Calu3 (cell line): ENCODE data around the gene NMT2. TPM values are rescaled to one million over a fixed set of nuclear protein-coding genes. Genes with fewer than 3 reads are reported as not detected.

Experiments used
- BruUV-seq: library from RNA; stranded (reverse); fragments of 400-500 nt; replicated peaks from 2 replicates; lab custom pipeline; 2021; lab: Mats Ljungman, UMichigan
- CTCF ChIA-PET: fragments of 300-600 bp; sonication (Branson Sonifier 250); formaldehyde crosslinking; loops from one replicate; lab custom pipeline; 2022; ENCODE audit warnings: antibody characterized with exemption; lab: Charles Lee
- DNase-seq: peaks from one replicate; pipeline ENCODE4 v3.0.0; 2022
- H3K27ac Mint-ChIP-seq: one replicate; pipeline ENCODE4 v1.8.0; 2022; ENCODE audit warnings: mixed read lengths; ENCODE audit not compliant: unreplicated experiment
- H3K27me3 Mint-ChIP-seq: one replicate; pipeline ENCODE4 v1.8.0; 2022; ENCODE audit warnings: mixed read lengths; ENCODE audit not compliant: unreplicated experiment
- H3K36me3 Mint-ChIP-seq: one replicate; pipeline ENCODE4 v1.8.0; 2022; ENCODE audit warnings: mild to moderate bottlenecking, moderate library complexity, mixed read lengths; ENCODE audit not compliant: insufficient read depth, unreplicated experiment
- H3K4me1 Mint-ChIP-seq: one replicate; pipeline ENCODE4 v1.8.0; 2022; ENCODE audit warnings: mild to moderate bottlenecking, low read depth, mixed read lengths; ENCODE audit not compliant: unreplicated experiment
- H3K4me3 Mint-ChIP-seq: one replicate; pipeline ENCODE4 v1.8.0; 2022; ENCODE audit warnings: mild to moderate bottlenecking, low read depth, moderate library complexity, mixed read lengths; ENCODE audit not compliant: unreplicated experiment
- H3K9me3 Mint-ChIP-seq: one replicate; pipeline ENCODE4 v1.8.0; 2022; ENCODE audit warnings: low read depth, mixed read lengths; ENCODE audit not compliant: unreplicated experiment
- intact Hi-C: fragments of 100-400 bp; cut with micrococcal nuclease; formaldehyde crosslinking; loops from one replicate; pipeline ENCODE4 v1.10.0; 2022; ENCODE audit not compliant: unreplicated experiment
- total RNA-seq: library from RNA; stranded (reverse); gene quantifications from 2 replicates; pipeline ENCODE4 v1.2.3, GENCODE V29; 2022
- TF ChIP-seq, protein P1 (sequence below): fragments of 200-600 bp; IDR thresholded peaks from one replicate; pipeline ENCODE4 v1.8.0; 2022; ENCODE audit warnings: antibody characterized with exemption; ENCODE audit not compliant: unreplicated experiment

The NMT2 gene
- total RNA-seq, 1 experiment from 2014 or later: 8.6 TPM

- intact Hi-C loops: no loop called here
- CTCF ChIA-PET: no interaction called here
- Mint-ChIP-seq H3K36me3 (peaks cover 5% of the 10 kb centered on the region), H3K9me3 (no peaks in the 10 kb centered on the region), H3K4me1 (peaks cover 27% of the 10 kb centered on the region), H3K27me3 (peaks cover 11% of the 10 kb centered on the region), H3K27ac (no peak overlapping the region), H3K4me3 (no peak overlapping the region)
- TF ChIP-seq, protein P1, sequence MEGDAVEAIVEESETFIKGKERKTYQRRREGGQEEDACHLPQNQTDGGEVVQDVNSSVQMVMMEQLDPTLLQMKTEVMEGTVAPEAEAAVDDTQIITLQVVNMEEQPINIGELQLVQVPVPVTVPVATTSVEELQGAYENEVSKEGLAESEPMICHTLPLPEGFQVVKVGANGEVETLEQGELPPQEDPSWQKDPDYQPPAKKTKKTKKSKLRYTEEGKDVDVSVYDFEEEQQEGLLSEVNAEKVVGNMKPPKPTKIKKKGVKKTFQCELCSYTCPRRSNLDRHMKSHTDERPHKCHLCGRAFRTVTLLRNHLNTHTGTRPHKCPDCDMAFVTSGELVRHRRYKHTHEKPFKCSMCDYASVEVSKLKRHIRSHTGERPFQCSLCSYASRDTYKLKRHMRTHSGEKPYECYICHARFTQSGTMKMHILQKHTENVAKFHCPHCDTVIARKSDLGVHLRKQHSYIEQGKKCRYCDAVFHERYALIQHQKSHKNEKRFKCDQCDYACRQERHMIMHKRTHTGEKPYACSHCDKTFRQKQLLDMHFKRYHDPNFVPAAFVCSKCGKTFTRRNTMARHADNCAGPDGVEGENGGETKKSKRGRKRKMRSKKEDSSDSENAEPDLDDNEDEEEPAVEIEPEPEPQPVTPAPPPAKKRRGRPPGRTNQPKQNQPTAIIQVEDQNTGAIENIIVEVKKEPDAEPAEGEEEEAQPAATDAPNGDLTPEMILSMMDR: no peak
- DNase-seq: no peak
- BruUV-seq: no TSS peak
Measured at GRCh38 chr10:15197276-15197675, 28.8 kb upstream of the NMT2 start.

GRCh38 chr10:15196021-15196834 lies 27.7 kb upstream of the NMT2 start:
- no TSS peak for BruUV-seq
- intact Hi-C loops: no loop called here
- no peak for DNase-seq
- TF ChIP-seq, protein P1: no peak
- Mint-ChIP-seq H3K4me3 (no peak overlapping the region), H3K27me3 (peaks cover 11% of the 10 kb centered on the region), H3K27ac (no peak overlapping the region), H3K36me3 (no peaks in the 10 kb centered on the region), H3K9me3 (no peaks in the 10 kb centered on the region), H3K4me1 (peaks cover 17% of the 10 kb centered on the region)
- CTCF ChIA-PET: interaction anchor here (0.6 kb wide), 1 partner anchor 90 kb away, joined by 4 read pairs; no protein-coding TSS in a partner anchor

DNA sequence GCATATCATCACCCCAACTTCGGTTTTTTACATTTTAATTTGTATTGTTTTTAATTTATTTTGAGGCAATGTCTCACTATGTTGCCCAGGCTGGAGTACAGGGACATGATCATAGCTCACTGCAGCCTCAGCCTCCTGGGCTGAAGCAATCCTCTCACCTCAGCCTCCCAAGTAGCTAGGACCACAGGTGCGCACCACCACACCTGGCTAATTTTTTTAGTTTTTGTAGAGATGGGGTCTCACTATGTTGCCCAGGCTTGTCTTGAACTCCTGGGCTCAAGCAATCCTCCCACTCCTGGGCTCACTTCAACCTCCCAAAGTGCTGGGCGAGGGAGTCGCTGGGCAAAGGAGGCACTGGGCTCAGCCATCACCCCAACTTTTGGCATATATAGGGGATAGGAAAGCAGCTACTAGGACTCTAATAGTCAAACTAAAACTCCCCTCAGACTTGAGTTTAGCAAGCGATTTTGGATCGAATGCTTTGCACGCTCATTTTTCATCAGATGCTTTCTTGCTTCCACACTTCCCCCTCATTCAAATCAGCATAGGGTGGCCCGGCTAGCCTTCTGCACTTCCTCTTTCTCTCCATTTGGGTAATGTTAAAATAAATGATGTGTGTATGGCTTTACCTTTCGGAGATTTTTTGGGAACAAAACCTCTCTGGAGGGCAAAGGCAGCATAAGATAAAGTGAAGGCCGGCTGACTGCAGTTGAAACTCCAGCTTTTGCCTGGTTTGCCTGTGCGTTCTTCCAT lies 20.8 kb upstream of the NMT2 start:
- BruUV-seq: no TSS peak
- CTCF ChIA-PET: no interaction called here
- Mint-ChIP-seq H3K4me3 (no peak overlapping the region), H3K27ac (no peak overlapping the region), H3K27me3 (peaks cover 8% of the 10 kb centered on the region), H3K9me3 (no peaks in the 10 kb centered on the region), H3K36me3 (no peaks in the 10 kb centered on the region), H3K4me1 (no peaks in the 10 kb centered on the region)
- TF ChIP-seq, protein P1: no peak
- no peak for DNase-seq
- intact Hi-C loops: no loop called here

DNA sequence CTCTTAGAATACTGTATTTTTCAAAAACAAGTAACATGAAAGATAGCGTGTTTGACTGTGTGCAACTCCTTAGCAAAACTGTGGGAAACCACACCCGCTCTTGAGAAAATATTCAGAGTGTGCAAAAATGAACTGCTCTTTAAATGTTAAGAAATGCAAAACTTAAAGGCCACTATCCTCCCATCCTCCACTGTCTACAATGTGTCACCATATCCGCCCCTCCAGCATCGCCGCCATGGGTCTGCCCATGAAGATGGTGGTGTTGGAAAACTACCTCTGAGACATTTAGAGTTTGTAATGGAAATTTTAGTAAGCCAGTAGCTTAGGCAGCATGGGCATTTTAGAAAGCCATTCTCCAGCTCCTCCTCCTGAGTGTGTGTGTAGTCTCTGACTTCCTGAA lies 20.1 kb upstream of the NMT2 start:
- Mint-ChIP-seq H3K36me3 (no peaks in the 10 kb centered on the region), H3K4me3 (no peak overlapping the region), H3K4me1 (no peaks in the 10 kb centered on the region), H3K27ac (no peak overlapping the region), H3K9me3 (no peaks in the 10 kb centered on the region), H3K27me3 (peaks cover 9% of the 10 kb centered on the region)
- CTCF ChIA-PET: no interaction called here
- DNase-seq: no peak
- intact Hi-C loops: no loop called here
- TF ChIP-seq, protein P1: no peak
- no TSS peak for BruUV-seq
